GM19099 (cell line): Measurements from ENCODE around the gene TPD52L2.

Experiments
- POLR2A ChIP-seq: IDR thresholded peaks from 3 replicates; pipeline ENCODE4 v1.6.1; 2011; ENCODE audit warnings: low read depth; ENCODE audit not compliant: insufficient read length; ENCODE audit errors: extremely low read depth

Gene TPD52L2

DNA sequence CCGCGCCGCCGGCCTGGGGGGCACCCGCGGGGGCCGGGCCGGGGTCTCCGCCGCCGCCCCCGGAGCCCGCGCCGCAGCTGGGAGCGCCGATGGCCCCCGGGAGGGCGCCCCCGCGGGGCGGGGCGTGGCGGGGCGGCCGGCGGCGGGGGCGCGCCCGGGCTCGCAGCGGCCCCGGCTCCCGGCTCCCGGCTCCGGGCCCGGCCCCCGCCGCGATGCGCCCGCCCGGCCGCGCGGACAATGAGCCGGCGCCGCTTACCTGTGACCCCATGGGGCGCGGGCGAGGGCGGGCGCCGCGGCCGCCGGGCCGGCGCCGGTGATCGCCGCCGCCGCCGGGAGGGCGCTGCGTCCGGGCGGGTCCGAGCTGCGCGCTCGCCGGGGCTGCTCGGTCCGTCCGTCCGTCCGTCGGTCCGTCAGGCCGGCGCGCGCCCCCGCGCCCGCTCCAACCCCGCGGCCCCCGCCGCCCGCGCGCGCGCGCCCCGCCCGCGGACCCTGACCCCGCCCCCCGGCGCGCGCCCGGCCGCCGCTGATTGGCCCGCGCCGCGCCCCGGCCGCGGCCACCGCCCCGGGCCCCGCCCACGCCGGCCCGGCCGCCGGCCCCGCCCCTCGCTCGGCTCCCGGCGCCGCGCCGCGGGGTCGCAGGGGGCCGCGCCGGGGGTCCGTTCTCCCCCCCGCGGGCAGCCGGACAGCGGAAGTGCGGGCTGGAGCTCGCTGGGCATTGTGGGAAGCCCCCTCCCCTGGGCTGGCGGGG is 34.1 kb upstream of the TPD52L2 start, which contains the start of gene ZBTB46:
Gene ZBTB46, minus strand, starts transcription at position 424 of the 748 bp plus-strand sequence. CDS start 40,507 bp downstream, outside the sequence.
- no peak for TF ChIP-seq POLR2A

DNA sequence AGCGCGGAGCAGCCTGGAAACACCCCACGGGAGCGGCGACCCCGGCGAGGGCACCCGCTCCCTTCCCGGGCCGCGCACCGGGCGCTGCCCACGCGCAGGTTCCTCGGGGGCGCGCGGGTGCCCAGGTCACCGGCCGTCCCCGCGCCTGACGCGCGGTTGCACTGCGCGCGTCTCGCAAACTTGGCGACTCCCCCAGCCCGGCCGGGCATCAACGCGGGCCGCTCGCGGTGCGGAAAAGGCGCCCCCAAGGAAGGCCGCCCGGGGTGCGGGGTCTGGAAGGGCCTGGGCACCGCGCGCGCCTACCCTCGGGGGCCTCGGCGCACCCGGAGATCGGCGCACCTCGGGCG is 33.5 kb upstream of the TPD52L2 start:
- TF ChIP-seq POLR2A: no peak

DNA sequence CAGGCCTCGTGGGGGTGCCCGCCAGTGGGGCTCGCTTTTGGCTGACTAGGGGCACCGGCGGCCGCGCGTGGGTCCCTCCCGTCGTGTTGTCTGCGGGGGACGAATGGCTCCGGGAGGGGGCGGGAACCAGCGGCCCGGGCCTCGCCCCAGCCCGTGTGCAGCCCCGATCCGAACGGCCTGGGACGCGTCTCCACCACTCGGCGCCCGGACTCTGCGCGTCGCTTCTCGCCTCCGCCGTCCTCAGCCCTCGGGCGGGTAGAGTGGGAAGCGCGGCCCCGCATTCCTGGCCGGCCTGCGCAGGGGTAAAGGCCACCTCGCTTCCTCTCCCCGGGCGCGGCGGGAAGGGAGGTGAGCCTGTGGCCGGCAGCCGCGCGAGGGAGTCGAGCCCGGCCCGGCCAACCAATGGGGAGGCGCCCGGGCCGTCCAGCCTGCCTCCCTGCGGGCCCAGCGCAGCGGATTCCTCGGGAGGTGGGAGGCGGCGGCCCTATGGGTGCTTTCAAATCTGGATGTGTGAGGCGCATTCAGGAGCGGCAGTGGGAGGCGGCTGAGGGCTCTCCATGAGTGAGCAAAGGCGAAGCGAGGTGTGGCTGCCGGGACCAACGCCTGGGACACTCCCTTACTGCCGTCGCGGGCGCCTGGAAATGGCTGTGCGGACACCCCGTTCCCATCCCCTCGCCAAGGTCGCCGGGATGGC is 32.9 kb upstream of the TPD52L2 start:
- no peak for TF ChIP-seq POLR2A

DNA sequence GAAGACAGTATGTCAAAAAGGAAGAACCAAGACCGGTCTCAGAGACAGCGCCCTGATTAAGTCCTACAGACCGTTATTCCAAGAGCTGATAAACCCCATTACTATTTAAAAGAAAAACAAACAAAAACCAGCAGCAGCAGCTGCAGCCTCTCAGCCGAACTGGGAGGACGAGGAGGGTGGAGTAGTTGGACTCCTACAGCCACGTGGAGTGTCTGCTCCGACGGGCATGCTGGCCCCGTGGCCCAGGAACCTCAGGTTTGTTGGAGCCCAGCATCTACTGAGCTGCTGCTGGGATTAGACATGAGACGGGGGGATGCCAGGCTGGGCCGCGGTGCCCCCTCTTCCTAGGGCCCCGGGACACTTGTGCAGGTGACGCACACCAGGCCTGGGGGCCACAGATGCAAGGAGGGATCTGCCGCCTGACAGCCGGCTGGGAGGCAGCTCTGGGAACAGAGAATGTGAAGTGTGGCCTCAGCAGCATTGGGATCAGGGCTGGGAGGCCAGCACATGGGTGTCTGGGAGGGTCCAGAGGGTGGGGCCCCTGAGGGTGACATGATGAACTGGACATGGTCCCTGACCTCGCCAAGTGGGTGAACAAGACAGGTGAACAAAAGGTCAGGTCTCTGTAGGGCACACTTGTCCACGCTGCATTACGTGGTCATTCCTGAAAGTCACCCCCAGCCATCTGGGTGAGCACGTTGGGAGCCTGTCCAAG is 31.1 kb upstream of the TPD52L2 start:
- no peak for TF ChIP-seq POLR2A

DNA sequence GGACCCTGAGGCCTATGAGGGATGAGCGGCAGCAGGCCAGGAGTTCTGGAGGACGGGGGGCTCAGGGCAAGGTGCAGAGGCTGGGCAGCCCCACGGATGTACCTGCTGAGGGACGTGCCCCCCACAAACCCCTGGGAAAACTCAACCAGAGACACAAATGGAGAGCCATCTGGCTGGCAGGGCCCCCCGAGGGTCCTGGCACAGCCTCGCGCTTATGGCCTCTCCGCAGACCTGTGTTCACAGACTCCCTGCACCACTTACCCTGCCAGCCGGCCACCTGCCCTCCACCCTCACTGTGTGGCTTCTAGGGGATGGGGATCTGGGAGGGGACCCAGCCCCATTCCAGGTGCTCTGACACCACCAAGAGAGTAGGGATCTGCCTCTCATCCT is 30.6 kb upstream of the TPD52L2 start:
- TF ChIP-seq POLR2A: no peak

DNA sequence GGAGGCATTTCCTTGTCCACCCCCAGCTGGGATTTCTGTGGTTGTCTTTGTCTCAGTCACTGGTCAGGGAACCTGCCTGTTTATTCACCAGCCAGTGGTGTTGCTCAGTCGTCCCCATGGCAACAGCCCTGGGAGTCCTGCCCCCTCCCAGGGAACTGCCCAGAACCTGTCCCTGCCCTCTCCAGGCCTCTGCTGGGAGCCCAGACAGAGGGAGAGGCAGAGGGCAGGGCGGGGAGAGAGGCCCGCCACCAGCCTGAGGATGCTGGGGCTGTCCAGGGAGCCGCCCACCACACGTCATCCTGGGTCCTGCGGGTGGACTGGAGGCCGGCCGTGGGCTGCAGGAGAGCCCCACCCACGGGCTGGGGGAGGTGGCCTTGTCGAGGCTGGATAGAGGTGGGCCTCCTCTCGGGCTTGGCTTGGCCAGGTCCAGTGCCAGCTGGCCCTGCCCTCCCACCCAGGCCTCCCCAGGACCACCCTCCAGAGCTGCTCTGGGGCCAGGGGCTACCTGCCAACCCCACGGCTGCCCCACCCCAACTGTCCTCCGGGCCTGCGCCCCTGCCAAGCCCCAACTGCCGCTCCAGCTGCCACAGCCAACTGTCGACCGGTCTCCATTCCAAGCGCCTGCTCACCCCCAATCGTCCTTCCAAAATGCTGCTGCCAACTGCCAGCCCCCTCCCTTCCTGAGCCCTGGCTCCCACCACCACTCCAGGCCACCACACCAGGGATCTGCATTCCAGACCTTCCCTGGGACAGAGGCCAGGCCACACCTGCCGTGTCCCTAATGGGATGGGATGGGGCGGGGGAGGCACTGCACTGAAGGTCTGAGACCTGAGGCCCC is 29.8 kb upstream of the TPD52L2 start:
- no peak for TF ChIP-seq POLR2A

DNA sequence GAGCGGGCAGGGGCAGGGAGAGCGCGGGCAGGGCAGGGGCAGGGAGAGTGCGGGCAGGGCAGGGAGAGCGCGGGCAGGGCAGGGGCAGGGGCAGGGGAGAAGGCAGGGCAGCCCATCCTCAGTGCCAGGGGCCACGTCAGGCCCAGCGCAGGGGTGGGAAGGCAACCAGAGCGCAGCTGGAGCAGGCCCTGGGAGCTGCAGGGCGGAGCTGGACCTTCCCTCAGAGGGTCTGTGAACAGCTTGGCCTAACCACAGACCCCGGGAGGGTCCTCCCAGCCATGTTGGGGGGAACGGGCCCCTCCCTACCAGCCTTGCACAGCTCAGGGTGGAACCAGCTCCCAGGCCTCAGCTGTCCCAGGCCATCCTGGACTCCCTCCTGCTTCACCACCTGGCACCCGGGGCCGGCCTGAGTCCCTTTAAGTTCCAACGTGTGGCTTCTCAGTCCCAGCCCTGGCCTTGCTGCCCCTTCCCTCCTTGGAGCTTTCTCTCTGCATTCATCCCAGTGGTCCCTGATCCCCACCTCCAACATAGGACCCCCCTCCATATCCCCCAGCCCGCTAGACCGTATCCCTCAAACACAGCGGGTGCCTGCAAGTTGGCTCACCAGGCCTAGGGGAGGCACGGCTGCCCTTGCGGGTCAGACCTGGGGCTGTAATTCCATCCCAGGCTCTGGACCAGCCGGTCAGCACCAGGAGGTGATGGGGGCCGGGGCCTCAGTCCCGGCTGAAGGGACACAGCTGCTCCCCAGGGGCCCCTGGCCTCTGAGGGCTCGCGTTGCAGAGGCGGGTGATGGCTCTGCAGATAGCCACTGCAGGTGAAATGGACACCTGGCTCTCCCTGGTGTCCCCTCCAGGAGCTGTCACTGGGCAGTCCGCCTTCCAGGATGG is 28.4 kb upstream of the TPD52L2 start:
- no peak for TF ChIP-seq POLR2A

DNA sequence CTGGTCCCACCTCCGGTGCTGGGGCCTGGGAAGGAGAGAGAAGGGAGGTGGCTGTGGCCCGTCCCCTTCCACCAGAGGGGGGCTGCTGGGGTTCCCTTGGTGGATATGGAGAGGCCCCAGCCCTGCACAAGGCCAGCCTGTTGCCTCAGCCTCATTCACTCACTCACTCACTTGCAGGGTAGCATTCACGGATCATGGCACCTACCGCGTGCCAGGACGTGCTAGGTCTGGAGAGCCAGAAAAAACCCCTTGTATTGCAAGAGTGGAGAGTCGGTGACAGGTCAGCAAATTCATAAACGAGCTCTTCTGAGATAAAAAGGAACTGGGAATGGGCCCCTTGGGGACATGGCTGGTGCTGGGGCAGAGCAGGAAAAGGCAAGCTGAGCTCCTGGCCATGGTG is 27.6 kb upstream of the TPD52L2 start:
- no peak for TF ChIP-seq POLR2A

DNA sequence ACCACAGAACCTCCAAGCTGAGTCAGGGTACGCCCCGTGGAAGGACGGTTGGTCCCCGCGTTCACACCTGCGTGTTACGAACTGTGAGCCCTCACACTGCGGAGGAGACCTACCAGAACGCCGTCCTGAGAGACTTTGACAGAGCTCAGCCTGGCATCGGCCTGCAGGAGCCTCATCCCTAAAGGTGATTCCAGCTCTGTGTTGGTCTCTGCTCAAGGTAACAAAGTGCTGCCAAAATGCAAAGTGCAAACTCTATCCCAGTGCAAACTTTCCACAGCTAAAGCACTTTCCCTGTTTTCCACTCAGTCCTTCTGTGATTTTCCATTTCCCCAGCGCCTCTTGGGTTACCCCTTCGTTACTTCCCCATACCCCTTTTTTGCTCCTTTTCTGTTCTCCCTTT is 25.4 kb upstream of the TPD52L2 start:
- TF ChIP-seq POLR2A: no peak

DNA sequence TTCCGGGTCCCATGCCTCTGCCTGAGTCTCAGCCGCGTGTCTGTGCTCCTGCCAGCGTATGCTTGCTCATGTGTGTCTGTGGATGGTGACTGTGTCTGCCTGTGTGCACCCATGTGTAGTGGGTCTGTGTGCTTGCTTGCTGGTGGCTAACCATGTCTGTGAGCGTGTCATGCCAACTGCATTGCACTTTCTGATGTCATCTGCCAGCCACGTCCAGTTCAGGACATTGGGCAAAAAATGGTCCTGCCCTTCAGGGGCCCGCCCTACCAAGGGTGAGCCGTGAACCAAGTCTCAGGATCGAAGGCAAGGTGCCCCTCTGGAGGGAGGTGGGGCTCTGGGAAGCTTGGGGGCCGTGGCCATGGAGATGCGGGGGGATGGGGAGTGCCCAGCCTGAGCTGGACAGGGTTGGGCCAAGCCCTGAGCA is 24.7 kb upstream of the TPD52L2 start:
- TF ChIP-seq POLR2A: no peak

DNA sequence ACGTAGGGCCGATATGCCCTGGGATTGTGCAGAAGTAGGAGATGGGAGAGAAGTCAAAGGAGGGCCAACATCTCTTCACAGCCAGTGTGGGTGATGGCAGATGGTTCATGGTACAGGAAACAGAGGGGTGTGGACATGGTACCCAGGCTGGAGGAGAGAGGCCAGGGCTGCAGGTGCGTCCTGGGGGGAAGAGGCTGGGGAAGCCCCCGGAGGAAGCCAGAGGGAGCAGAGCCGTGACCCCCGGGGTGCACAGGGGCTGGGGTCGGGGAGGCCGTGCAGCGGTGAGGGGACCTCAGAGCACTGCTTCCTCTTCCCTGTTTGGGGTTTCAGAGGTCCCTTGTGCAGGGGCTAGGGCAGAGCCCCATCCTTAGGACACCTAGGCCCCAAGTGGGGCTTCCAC is 22.8 kb upstream of the TPD52L2 start:
- TF ChIP-seq POLR2A: no peak

DNA sequence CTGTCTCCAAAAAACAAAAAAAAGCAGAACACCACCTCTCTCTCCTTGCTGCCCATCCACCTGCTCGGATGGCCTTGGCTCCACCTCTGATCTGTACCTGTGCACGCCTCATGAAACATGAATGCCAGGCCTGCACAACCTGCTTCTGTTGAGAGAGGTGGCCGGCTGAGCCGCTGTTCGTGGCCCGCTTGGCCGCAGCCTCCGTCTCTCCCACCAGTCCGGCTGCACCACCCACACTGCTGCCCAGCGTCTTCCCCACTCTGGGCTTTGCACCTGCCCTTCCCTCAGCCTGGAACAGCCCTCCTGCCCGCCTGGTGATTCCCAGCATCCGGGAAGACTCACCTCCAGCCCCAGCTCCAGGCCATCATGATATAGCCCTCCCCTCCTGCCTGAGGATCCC is 21.8 kb upstream of the TPD52L2 start:
- no peak for TF ChIP-seq POLR2A

DNA sequence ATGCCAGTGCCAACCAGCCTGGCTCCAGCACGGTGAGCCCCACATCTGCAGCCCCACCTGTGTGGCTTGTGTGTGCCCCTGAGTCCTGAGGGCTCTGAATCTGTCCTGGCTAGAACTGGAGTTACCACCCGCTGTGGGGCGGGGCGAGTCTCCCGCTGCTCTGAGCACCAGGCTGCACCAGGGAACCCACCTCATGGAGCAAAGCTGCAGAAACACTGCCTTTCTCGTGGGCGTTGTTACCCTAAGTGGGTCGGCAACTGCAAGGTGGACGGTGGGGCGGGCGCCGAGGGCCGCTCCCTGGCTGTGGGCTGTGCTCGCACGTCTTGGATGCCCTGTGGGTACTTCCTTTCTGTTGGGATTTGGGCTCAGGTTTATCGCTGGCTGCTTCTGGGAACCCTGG is 21.3 kb upstream of the TPD52L2 start:
- no peak for TF ChIP-seq POLR2A

DNA sequence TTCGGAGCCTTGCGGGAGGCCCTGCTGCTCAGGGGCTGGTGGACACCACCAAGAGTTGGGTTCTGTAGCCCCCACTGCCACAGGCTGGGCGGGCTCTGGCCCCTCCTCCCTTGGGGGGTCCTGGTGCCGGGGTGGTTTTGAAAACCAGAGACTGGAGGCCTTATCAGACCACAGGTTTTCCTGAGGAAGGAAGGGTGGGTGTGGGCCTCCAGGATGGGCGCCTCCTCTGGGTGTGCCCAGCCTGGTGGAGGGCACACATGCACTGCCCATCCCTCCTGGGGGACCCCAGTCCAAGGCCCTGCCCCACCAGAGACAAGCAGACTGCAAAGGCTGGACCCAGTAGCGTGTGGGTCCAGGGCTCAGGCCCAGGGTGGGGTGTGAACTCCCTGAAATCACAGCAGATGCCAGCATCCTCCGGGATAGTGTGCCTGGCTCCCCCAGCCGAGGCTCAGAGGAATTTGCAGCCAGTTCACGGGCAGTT is 20.5 kb upstream of the TPD52L2 start:
- TF ChIP-seq POLR2A: no peak
